IMR-90 (cell line): ENCODE data around the gene PLAGL1.

Source experiments
- CEBPB ChIP-seq: IDR thresholded peaks from 2 replicates; pipeline ENCODE4 v1.6.1; 2012; ENCODE audit warnings: low read depth, low read length, improper control_type of control experiment
- FOS ChIP-seq: fragments of 150-350 bp; IDR thresholded peaks from 2 replicates; pipeline ENCODE4 v1.6.1; 2016; ENCODE audit warnings: low read depth, low read length
- MAFK ChIP-seq: IDR thresholded peaks from 2 replicates; pipeline ENCODE4 v1.6.1; 2012; ENCODE audit warnings: low read depth, low read length, improper control_type of control experiment
- MXI1 ChIP-seq: IDR thresholded peaks from 2 replicates; pipeline ENCODE4 v1.6.1; 2012; ENCODE audit warnings: low read depth, mild to moderate bottlenecking, low read length, moderate library complexity, borderline replicate concordance
- POLR2A ChIP-seq: IDR thresholded peaks from 2 replicates; pipeline ENCODE4 v1.6.1; 2012; ENCODE audit warnings: mild to moderate bottlenecking, low read depth, low read length
- RFX5 ChIP-seq: IDR thresholded peaks from 2 replicates; pipeline ENCODE4 v1.8.0; 2012; ENCODE audit warnings: low read depth, mild to moderate bottlenecking, low read length, moderate library complexity
- SMC3 ChIP-seq: fragments of 150-350 bp; IDR thresholded peaks from 2 replicates; pipeline ENCODE4 v1.6.1; 2016; ENCODE audit warnings: low read depth, mild to moderate bottlenecking, antibody characterized with exemption, low read length, moderate library complexity
- TF ChIP-seq, protein P1 (sequence below): conservative IDR thresholded peaks from 2 replicates; pipeline ENCODE4 v1.5.1; 2012; ENCODE audit warnings: mild to moderate bottlenecking, low read depth, low read length, improper control_type of control experiment

DNA sequence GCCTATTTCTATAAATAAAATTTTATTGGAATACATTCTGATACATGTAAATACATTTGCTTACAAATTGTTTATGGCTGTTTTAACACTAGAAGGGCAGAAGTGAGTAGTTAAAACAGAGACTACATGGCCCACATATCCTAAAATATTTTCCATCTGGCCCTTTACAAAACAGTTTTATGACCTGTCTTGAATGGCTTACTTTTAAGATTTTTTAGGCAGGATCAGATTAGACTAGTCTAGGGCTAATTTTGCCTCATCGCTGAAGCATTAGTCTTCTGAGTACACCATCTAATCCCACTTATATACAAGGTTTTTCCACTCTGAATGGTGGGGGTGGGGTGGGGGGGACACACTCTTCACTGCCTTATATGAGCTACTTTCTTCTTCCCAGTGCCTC, 27.1 kb downstream of the PLAGL1 start:
- TF ChIP-seq, protein P1, sequence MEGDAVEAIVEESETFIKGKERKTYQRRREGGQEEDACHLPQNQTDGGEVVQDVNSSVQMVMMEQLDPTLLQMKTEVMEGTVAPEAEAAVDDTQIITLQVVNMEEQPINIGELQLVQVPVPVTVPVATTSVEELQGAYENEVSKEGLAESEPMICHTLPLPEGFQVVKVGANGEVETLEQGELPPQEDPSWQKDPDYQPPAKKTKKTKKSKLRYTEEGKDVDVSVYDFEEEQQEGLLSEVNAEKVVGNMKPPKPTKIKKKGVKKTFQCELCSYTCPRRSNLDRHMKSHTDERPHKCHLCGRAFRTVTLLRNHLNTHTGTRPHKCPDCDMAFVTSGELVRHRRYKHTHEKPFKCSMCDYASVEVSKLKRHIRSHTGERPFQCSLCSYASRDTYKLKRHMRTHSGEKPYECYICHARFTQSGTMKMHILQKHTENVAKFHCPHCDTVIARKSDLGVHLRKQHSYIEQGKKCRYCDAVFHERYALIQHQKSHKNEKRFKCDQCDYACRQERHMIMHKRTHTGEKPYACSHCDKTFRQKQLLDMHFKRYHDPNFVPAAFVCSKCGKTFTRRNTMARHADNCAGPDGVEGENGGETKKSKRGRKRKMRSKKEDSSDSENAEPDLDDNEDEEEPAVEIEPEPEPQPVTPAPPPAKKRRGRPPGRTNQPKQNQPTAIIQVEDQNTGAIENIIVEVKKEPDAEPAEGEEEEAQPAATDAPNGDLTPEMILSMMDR = no peak
- TF ChIP-seq MXI1 (no peak), POLR2A (no peak), RFX5 (no peak), FOS (no peak), SMC3 (no peak), CEBPB (no peak), MAFK (no peak)
